ENCODE data around the gene PARN.

Gene PARN

DNA sequence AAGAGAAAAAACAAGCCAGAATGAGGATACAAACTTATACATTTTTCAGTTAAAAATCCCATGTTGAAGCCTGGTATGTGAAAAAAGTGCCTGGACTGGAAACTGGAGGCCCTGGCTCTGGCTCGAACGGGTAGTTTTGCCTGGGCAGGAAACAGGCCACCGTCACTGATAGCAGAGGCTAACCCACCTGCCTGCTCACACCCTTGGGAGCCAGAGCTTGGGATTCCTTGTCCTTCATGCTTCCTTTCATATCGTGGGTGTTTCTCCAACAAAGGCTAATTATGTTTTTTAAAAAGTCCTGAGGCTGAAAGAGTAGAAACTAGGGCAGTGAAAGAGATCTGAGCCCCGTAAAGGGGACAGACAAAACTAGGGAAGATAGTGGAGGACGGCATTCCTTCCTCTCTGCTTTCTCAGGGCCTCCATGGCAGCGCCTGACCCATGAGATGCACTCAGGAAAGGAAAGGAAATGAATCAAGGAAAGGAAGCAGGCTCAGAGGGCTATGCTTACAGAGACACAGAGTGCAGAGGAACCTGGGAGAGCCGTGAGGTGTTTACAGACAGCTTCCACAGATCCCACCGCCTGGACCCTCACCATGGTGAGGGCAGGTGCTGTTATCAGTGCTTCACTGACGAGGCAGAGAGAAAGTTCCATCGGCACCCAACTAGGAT, 138.1 kb downstream of the PARN start:
- H3K79me2 ChIP-seq, result no peaks in the 10 kb centered on the region
- TF ChIP-seq, protein P1, sequence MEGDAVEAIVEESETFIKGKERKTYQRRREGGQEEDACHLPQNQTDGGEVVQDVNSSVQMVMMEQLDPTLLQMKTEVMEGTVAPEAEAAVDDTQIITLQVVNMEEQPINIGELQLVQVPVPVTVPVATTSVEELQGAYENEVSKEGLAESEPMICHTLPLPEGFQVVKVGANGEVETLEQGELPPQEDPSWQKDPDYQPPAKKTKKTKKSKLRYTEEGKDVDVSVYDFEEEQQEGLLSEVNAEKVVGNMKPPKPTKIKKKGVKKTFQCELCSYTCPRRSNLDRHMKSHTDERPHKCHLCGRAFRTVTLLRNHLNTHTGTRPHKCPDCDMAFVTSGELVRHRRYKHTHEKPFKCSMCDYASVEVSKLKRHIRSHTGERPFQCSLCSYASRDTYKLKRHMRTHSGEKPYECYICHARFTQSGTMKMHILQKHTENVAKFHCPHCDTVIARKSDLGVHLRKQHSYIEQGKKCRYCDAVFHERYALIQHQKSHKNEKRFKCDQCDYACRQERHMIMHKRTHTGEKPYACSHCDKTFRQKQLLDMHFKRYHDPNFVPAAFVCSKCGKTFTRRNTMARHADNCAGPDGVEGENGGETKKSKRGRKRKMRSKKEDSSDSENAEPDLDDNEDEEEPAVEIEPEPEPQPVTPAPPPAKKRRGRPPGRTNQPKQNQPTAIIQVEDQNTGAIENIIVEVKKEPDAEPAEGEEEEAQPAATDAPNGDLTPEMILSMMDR (IDR thresholded peaks at IDR 0.05), result no peak
- peak overlapping the region; percentile 42 for H3K4me2 ChIP-seq (ENCODE audit: low read length)
- peak overlapping the region; percentile 18 for H2AFZ ChIP-seq
- no peaks in the 10 kb centered on the region for H3K9me3 ChIP-seq (ENCODE audit: control insufficient read depth, low read length)
- H3K9ac ChIP-seq, result no peak overlapping the region
- H3K27me3 ChIP-seq (ENCODE audit: control insufficient read depth, insufficient read depth, low read length), result no peaks in the 10 kb centered on the region
- H3K4me3 ChIP-seq (ENCODE audit: low read depth, low read length), result no peak overlapping the region
- peaks cover 26% of the 10 kb centered on the region for H3K4me1 ChIP-seq
- peak overlapping the region; percentile 62 for H3K27ac ChIP-seq
- no peaks in the 10 kb centered on the region for H3K36me3 ChIP-seq (ENCODE audit: control insufficient read depth, insufficient read depth, low read length)

DNA sequence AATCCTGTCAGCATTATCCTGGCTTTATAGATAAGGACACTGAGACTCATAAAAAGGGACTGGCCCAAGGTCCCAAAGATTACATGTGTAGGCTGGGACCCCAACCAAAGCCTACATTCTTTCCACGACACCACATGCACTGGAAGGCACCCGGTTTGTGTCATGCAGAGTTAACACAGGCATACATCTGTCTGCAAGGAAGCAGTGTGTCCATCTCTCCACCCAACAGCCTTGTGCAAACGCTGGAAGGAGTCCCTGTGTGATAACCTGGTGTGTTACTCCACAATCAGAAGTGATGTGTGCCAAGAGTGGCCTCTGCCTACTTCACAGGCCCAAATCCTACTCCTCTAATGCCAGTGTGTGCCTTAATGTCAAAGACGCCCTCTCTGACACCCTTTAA, 139.8 kb downstream of the PARN start:
- Histone ChIP-seq H3K9ac (no peak overlapping the region), H2AFZ (no peak overlapping the region), H3K79me2 (no peaks in the 10 kb centered on the region), H3K36me3 (ENCODE audit: control insufficient read depth, insufficient read depth, low read length) (no peaks in the 10 kb centered on the region), H3K4me2 (ENCODE audit: low read length) (no peak overlapping the region), H3K27ac (no peak overlapping the region), H3K4me1 (peaks cover 19% of the 10 kb centered on the region), H3K4me3 (ENCODE audit: low read depth, low read length) (no peak overlapping the region), H3K9me3 (ENCODE audit: control insufficient read depth, low read length) (no peaks in the 10 kb centered on the region), H3K27me3 (ENCODE audit: control insufficient read depth, insufficient read depth, low read length) (no peaks in the 10 kb centered on the region)
- TF ChIP-seq, protein P1 (IDR thresholded peaks at IDR 0.05), result no peak

DNA sequence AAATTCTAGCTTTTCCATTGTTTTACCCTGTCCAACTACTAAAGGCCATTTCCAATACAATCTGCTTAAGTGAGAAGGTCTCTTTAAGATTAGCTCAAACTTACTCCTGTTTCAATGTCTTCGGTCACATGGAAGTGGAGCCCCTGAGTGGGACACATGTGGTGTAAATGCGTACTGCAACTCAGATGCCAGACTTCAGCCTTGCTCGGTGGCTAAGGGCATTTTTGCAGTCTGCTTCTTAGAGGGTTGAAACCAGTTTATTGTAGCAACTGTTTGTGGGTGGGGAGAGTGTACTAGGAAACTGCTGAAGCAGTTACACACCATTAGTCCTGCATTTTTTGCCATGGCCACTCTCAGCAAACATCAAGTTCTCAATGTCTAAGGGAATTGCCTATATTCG, 140.6 kb downstream of the PARN start:
- H3K27ac ChIP-seq, result no peak overlapping the region
- H3K4me1 ChIP-seq, result peaks cover 19% of the 10 kb centered on the region
- TF ChIP-seq, protein P1 (IDR thresholded peaks at IDR 0.05), result peak; percentile 32
- H3K27me3 ChIP-seq (ENCODE audit: control insufficient read depth, insufficient read depth, low read length), result no peaks in the 10 kb centered on the region
- no peak overlapping the region for H3K4me2 ChIP-seq (ENCODE audit: low read length)
- no peak overlapping the region for H3K4me3 ChIP-seq (ENCODE audit: low read depth, low read length)
- no peak overlapping the region for H3K9ac ChIP-seq
- H3K9me3 ChIP-seq (ENCODE audit: control insufficient read depth, low read length), result no peaks in the 10 kb centered on the region
- H2AFZ ChIP-seq, result no peak overlapping the region
- no peaks in the 10 kb centered on the region for H3K36me3 ChIP-seq (ENCODE audit: control insufficient read depth, insufficient read depth, low read length)
- no peaks in the 10 kb centered on the region for H3K79me2 ChIP-seq

DNA sequence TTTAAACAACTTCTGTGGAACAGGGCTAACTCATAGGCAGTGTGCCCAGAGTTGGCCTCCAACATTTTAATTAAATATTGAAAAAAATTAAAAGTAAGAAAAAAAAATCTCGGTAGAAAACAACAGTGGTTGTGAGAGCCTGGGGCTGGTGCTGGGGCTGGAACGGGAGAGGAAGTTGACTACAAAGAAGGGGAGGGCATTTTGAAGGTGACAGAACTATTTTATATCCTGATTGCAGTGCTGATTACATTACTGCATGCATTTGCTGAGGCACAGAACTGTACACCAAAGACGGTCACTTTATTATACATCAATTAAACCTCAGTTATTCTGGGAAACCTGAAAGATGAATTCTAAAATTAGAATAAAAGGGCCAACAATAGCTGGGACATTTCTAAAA, 142.5 kb downstream of the PARN start:
- H3K36me3 ChIP-seq (ENCODE audit: control insufficient read depth, insufficient read depth, low read length), result no peaks in the 10 kb centered on the region
- peaks cover 18% of the 10 kb centered on the region for H3K4me1 ChIP-seq
- H3K4me3 ChIP-seq (ENCODE audit: low read depth, low read length), result no peak overlapping the region
- no peaks in the 10 kb centered on the region for H3K79me2 ChIP-seq
- H3K27me3 ChIP-seq (ENCODE audit: control insufficient read depth, insufficient read depth, low read length), result no peaks in the 10 kb centered on the region
- no peak overlapping the region for H3K27ac ChIP-seq
- H3K4me2 ChIP-seq (ENCODE audit: low read length), result peak overlapping the region; percentile 40
- TF ChIP-seq, protein P1 (IDR thresholded peaks at IDR 0.05), result no peak
- no peaks in the 10 kb centered on the region for H3K9me3 ChIP-seq (ENCODE audit: control insufficient read depth, low read length)
- no peak overlapping the region for H2AFZ ChIP-seq
- no peak overlapping the region for H3K9ac ChIP-seq

Measured in parathyroid adenoma (tissue), 2 donors.